K562 (cell line): ENCODE results near the gene TFRC. TPM values are rescaled to one million over a fixed set of nuclear protein-coding genes. Genes with fewer than 3 reads are reported as not detected.
A peak's percentile ranks its signal among the peaks of the same experiment; 100 is the strongest.

Source experiments
- EWSR1 ChIP-seq: fragments of 450-650 bp; IDR thresholded peaks from 2 replicates; pipeline ENCODE4 v1.6.1; 2018; ENCODE audit warnings: borderline replicate concordance, mild to moderate bottlenecking, low read depth, moderate library complexity; ENCODE audit not compliant: partially characterized antibody
- GABPB1 ChIP-seq: sonication (generic); formaldehyde crosslinking; IDR thresholded peaks from 2 replicates; pipeline ENCODE4 v1.8.0; 2022; ENCODE audit warnings: mild to moderate bottlenecking, missing genetic modification reagents
- HCFC1 ChIP-seq: IDR thresholded peaks from 2 replicates; pipeline ENCODE4 v1.6.1; 2012; ENCODE audit warnings: low read depth, low read length, improper control_type of control experiment
- HDAC8 ChIP-seq: fragments of 450-650 bp; IDR thresholded peaks from 2 replicates; pipeline ENCODE4 v1.6.1; 2016; ENCODE audit warnings: mild to moderate bottlenecking, missing genetic modification characterization, moderate library complexity, missing compliant biosample characterization
- KDM5B ChIP-seq: fragments of 200-600 bp; sonication (generic); IDR thresholded peaks from 2 replicates; pipeline ENCODE4 v1.6.1; 2012; ENCODE audit warnings: low read depth, mild to moderate bottlenecking, moderate library complexity, low read length, control low read depth, inconsistent platforms; ENCODE audit not compliant: insufficient replicate concordance
- LCOR ChIP-seq: sonication (generic); formaldehyde crosslinking; IDR thresholded peaks from 2 replicates; pipeline ENCODE4 v1.8.0; 2022; ENCODE audit warnings: mild to moderate bottlenecking, missing genetic modification reagents
- RBFOX2 ChIP-seq: fragments of 200-400 bp; formaldehyde crosslinking; IDR thresholded peaks from 2 replicates; pipeline ENCODE4 v1.6.1; 2017; ENCODE audit warnings: low read depth, mild to moderate bottlenecking, low read length, moderate library complexity
- RNF219 ChIP-seq: fragments of 250-450 bp; sonication (Bioruptor Pico); IDR thresholded peaks from 2 replicates; pipeline ENCODE4 v1.5.0; 2022; ENCODE audit warnings: mild to moderate bottlenecking
- TAL1 ChIP-seq: fragments of 450-650 bp; IDR thresholded peaks from 2 replicates; pipeline ENCODE4 v1.6.1; 2016; ENCODE audit warnings: mild to moderate bottlenecking
- TCFL5 ChIP-seq: fragments of 250-450 bp; sonication (Bioruptor Pico); conservative IDR thresholded peaks from 2 replicates; pipeline ENCODE4 v1.6.1; 2021; ENCODE audit warnings: mild to moderate bottlenecking, moderate library complexity, matching md5 sums
- ZNF263 ChIP-seq: sonication (generic); formaldehyde crosslinking; IDR thresholded peaks from 2 replicates; pipeline ENCODE4 v1.8.0; 2022; ENCODE audit warnings: mild to moderate bottlenecking, missing genetic modification reagents, borderline replicate concordance
- ZNF282 ChIP-seq: sonication (generic); formaldehyde crosslinking; IDR thresholded peaks from 2 replicates; pipeline ENCODE4 v1.8.1; 2023; ENCODE audit warnings: missing genetic modification reagents
- ZNF561 ChIP-seq: fragments of 450-650 bp; formaldehyde crosslinking; conservative IDR thresholded peaks from 2 replicates; pipeline ENCODE4 v1.4.0; 2020; ENCODE audit warnings: mild to moderate bottlenecking, moderate library complexity
- polyA plus RNA-seq, 8 experiments: library from polyadenylated mRNA; depleted of rRNA in 4 of 8; stranded (reverse) in 5 of 8; unstranded in 3 of 8; fragments of >200 nt; fragmentation: Nextera tagmentation in 2 of 8; fragmentation: Illumina TruSeq in 1 of 8; extraction: Ambion mirVana in 2 of 8; extraction: Trizol in 1 of 8; gene quantifications; 2 replicates each; pipeline versions ENCODE4 v1.2.1 to v1.2.3, GENCODE V29; 2011 to 2014; ENCODE audit warnings: inconsistent platforms in 1 of 8, missing spikeins in 1 of 8
- total RNA-seq, 7 experiments: library from RNA; depleted of rRNA in 6 of 7; stranded (reverse); fragments of >200 nt in 6 of 7; fragmentation: Illumina TruSeq in 2 of 7; extraction: Trizol in 2 of 7; gene quantifications; 2 replicates each; pipeline versions ENCODE4 v1.2.1 to v1.2.3, GENCODE V29; 2011 to 2021; ENCODE audit warnings: low replicate concordance in 1 of 7
- TF ChIP-seq, protein P1 (sequence below): fragments of 250-450 bp; sonication (Bioruptor Pico); IDR thresholded peaks from 2 replicates; pipeline ENCODE4 v1.5.0; 2020; ENCODE audit warnings: mild to moderate bottlenecking
- TF ChIP-seq, protein P2 (sequence below): sonication (generic); formaldehyde crosslinking; IDR thresholded peaks from 2 replicates; pipeline ENCODE4 v1.8.1; 2022; ENCODE audit warnings: missing genetic modification reagents
- TF ChIP-seq, protein P3 (sequence below): fragments of 250-450 bp; sonication (Bioruptor Pico); IDR thresholded peaks from 2 replicates; pipeline ENCODE4 v1.8.0; 2021; ENCODE audit warnings: moderate library complexity, mild to moderate bottlenecking, inconsistent platforms

The TFRC gene
- total and polyA plus RNA-seq, 9 of the 15 experiments (the other 6 are each of a cell fraction or from before 2014, with no cell fraction given) = 149 to 679 (median 332) TPM

- TF ChIP-seq RBFOX2 (0 out of 2 replicates have a peak, but pooled peaks have one; percentile 10), LCOR (peak; percentile 41; the same call in 1 of the 2 replicates), ZNF282 (no peak), GABPB1 (CRISPR knock-in tag) (no peak), HDAC8 (tag) (no peak), HCFC1 (no peak), KDM5B (peak; percentile 34), RNF219 (CRISPR knock-in tag) (no peak), EWSR1 (no peak), ZNF263 (CRISPR knock-in tag) (no peak), ZNF561 (CRISPR knock-in tag) (no peak), TAL1 (no peak), TCFL5 (no peak)
- TF ChIP-seq, protein P1, sequence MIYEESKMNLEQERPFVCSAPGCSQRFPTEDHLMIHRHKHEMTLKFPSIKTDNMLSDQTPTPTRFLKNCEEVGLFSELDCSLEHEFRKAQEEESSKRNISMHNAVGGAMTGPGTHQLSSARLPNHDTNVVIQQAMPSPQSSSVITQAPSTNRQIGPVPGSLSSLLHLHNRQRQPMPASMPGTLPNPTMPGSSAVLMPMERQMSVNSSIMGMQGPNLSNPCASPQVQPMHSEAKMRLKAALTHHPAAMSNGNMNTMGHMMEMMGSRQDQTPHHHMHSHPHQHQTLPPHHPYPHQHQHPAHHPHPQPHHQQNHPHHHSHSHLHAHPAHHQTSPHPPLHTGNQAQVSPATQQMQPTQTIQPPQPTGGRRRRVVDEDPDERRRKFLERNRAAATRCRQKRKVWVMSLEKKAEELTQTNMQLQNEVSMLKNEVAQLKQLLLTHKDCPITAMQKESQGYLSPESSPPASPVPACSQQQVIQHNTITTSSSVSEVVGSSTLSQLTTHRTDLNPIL (CRISPR knock-in tag) = no peak
- TF ChIP-seq, protein P2, sequence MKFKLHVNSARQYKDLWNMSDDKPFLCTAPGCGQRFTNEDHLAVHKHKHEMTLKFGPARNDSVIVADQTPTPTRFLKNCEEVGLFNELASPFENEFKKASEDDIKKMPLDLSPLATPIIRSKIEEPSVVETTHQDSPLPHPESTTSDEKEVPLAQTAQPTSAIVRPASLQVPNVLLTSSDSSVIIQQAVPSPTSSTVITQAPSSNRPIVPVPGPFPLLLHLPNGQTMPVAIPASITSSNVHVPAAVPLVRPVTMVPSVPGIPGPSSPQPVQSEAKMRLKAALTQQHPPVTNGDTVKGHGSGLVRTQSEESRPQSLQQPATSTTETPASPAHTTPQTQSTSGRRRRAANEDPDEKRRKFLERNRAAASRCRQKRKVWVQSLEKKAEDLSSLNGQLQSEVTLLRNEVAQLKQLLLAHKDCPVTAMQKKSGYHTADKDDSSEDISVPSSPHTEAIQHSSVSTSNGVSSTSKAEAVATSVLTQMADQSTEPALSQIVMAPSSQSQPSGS (CRISPR knock-in tag) = no peak
- TF ChIP-seq, protein P3, sequence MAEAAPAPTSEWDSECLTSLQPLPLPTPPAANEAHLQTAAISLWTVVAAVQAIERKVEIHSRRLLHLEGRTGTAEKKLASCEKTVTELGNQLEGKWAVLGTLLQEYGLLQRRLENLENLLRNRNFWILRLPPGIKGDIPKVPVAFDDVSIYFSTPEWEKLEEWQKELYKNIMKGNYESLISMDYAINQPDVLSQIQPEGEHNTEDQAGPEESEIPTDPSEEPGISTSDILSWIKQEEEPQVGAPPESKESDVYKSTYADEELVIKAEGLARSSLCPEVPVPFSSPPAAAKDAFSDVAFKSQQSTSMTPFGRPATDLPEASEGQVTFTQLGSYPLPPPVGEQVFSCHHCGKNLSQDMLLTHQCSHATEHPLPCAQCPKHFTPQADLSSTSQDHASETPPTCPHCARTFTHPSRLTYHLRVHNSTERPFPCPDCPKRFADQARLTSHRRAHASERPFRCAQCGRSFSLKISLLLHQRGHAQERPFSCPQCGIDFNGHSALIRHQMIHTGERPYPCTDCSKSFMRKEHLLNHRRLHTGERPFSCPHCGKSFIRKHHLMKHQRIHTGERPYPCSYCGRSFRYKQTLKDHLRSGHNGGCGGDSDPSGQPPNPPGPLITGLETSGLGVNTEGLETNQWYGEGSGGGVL (CRISPR knock-in tag) = no peak
These were observed 2.2 kb downstream of the TFRC start (continued) for GRCh38 chr3:196079682-196080081.
